Activated CD4-positive, alpha-beta memory T cell treated with anti-CD3 and anti-CD28 coated beads for 36 hours (primary cell): ENCODE measurements around the gene VPS8. TPM values are rescaled to one million over a fixed set of nuclear protein-coding genes. Genes with fewer than 3 reads are reported as not detected.
"Not testable (repeated sequence)": the region's sequence is repeated elsewhere in the genome, so short reads cannot be mapped to it uniquely, and the experiment has no call there.

Experiments
- CTCF ChIA-PET: fragments of 350-600 bp; sonication (Branson Sonifier 250); formaldehyde crosslinking; loops from one replicate; lab custom pipeline; 2021; ENCODE audit warnings: antibody characterized with exemption, inconsistent platforms; lab: Charles Lee
- POLR2A ChIA-PET: fragments of 350-600 bp; sonication (Branson Sonifier 250); formaldehyde crosslinking; loops from one replicate; lab custom pipeline; 2021; ENCODE audit warnings: antibody characterized with exemption; lab: Charles Lee
- DNase-seq: peaks from one replicate; pipeline ENCODE4 v3.0.0-alpha.2; 2020
- H3K27ac Mint-ChIP-seq: one replicate; pipeline ENCODE4 v1.8.0; 2021; ENCODE audit warnings: mixed read lengths
- H3K27me3 Mint-ChIP-seq: one replicate; pipeline ENCODE4 v1.8.0; 2021; ENCODE audit warnings: mixed read lengths
- H3K36me3 Mint-ChIP-seq: one replicate; pipeline ENCODE4 v1.8.0; 2021; ENCODE audit warnings: mixed read lengths
- H3K4me1 Mint-ChIP-seq: one replicate; pipeline ENCODE4 v1.8.0; 2021; ENCODE audit warnings: low read depth, mixed read lengths
- H3K4me3 Mint-ChIP-seq: one replicate; pipeline ENCODE4 v1.8.0; 2021; ENCODE audit warnings: mild to moderate bottlenecking, mixed read lengths
- H3K9me3 Mint-ChIP-seq: one replicate; pipeline ENCODE4 v1.8.0; 2021; ENCODE audit warnings: mixed read lengths
- intact Hi-C: fragments of 100-400 bp; cut with micrococcal nuclease; formaldehyde crosslinking; loops from one replicate; pipeline ENCODE4 v1.15.1; 2023
- total RNA-seq, 2 experiments: library from RNA; stranded (reverse); gene quantifications; one replicate each; pipeline ENCODE4 v1.2.3, GENCODE V29; 2021

The VPS8 gene
- total RNA-seq, 2 experiments from 2014 or later = 28.7 to 32.3 TPM

GRCh38 chr3:184981071-184981470, 169.1 kb downstream of the VPS8 start:
- intact Hi-C loops = no loop called here
- no peaks in the 10 kb centered on the region for H3K27me3 Mint-ChIP-seq
- CTCF ChIA-PET = no interaction called here
- H3K27ac Mint-ChIP-seq = no peak overlapping the region
- no peaks in the 10 kb centered on the region for H3K4me1 Mint-ChIP-seq
- POLR2A ChIA-PET = no interaction called here
- no peak for DNase-seq
- no peak overlapping the region for H3K4me3 Mint-ChIP-seq
- peaks cover 32% of the 10 kb centered on the region for H3K36me3 Mint-ChIP-seq
- no peaks in the 10 kb centered on the region for H3K9me3 Mint-ChIP-seq

DNA sequence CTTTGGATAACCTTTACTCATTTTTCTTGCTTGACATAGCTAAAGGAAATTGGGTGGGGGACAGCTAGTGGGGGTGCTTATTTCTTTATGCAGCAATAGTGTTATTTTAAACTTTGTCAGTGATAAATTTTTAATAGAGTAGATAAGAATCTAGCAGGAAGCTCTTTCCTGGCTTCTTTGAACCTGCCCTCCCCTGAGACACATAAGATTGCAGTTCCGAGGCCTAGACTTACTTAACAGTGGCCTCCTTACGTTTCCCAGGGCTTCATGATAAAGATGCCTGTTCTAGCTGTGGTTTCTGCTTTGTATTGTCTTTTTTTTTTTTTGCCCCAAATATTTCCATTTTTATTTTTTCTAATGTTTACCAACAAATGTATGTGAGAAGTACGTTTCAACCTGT, 170.1 kb downstream of the VPS8 start:
- peaks cover 30% of the 10 kb centered on the region for H3K36me3 Mint-ChIP-seq
- no peaks in the 10 kb centered on the region for H3K4me1 Mint-ChIP-seq
- POLR2A ChIA-PET = no interaction called here
- no peaks in the 10 kb centered on the region for H3K9me3 Mint-ChIP-seq
- no peak overlapping the region for H3K27ac Mint-ChIP-seq
- H3K4me3 Mint-ChIP-seq = no peak overlapping the region
- no peaks in the 10 kb centered on the region for H3K27me3 Mint-ChIP-seq
- no peak for DNase-seq
- intact Hi-C loops = no loop called here
- CTCF ChIA-PET = no interaction called here

GRCh38 chr3:184985586-184985985, 173.6 kb downstream of the VPS8 start:
- DNase-seq = no peak
- Mint-ChIP-seq H3K4me3 (no peak overlapping the region), H3K9me3 (no peaks in the 10 kb centered on the region), H3K4me1 (no peaks in the 10 kb centered on the region), H3K27me3 (no peaks in the 10 kb centered on the region), H3K36me3 (peaks cover 37% of the 10 kb centered on the region), H3K27ac (no peak overlapping the region)
- ChIA-PET CTCF (no interaction called here), POLR2A (no interaction called here)
- intact Hi-C loops = no loop called here

DNA sequence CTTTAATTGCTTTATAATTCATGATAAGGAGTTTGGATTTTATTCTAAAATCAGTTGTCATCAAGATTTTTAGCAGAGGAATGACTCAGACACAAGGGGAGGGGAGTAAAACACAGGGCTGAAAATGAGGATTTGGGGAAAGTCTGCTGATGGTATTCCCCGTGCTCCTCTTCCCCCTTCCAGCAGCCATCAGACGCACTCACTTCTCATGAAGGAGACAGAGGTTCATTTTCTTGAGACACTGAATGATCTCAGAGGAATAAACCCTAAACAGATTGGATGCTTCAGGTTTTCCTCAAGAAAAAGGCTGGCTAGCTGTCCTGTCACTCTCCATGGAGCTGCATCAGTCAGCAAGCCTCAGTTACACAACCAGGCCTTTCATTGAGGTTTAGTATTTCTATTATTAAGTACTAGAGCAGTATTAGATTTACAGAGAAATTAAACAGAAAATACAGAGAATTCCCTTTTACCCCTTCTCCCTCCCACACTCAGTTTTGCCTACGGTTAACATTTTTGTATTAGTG, 174.5 kb downstream of the VPS8 start:
- ChIA-PET CTCF (no interaction called here), POLR2A (no interaction called here)
- Mint-ChIP-seq H3K27ac (no peak overlapping the region), H3K27me3 (no peaks in the 10 kb centered on the region), H3K9me3 (no peaks in the 10 kb centered on the region), H3K4me3 (no peak overlapping the region), H3K4me1 (no peaks in the 10 kb centered on the region), H3K36me3 (peaks cover 35% of the 10 kb centered on the region)
- no peak for DNase-seq
- intact Hi-C loops = no loop called here

- ChIA-PET CTCF (no interaction called here), POLR2A (no interaction called here)
- H3K36me3 Mint-ChIP-seq = peaks cover 19% of the 10 kb centered on the region
- no peak overlapping the region for H3K4me3 Mint-ChIP-seq
- intact Hi-C loops = no loop called here
- H3K4me1 Mint-ChIP-seq = no peaks in the 10 kb centered on the region
- DNase-seq = no peak
- H3K27me3 Mint-ChIP-seq = no peaks in the 10 kb centered on the region
- no peak overlapping the region for H3K27ac Mint-ChIP-seq
- no peaks in the 10 kb centered on the region for H3K9me3 Mint-ChIP-seq
Observed at GRCh38 chr3:184993394-184993793, 181.4 kb downstream of the VPS8 start.

GRCh38 chr3:185003876-185004275, 191.9 kb downstream of the VPS8 start:
- DNase-seq, H3K27ac Mint-ChIP-seq, H3K4me1 Mint-ChIP-seq, H3K4me3 Mint-ChIP-seq, H3K27me3 Mint-ChIP-seq, POLR2A ChIA-PET, CTCF ChIA-PET, intact Hi-C loops: not testable (repeated sequence)
- H3K9me3 Mint-ChIP-seq = peaks cover 20% of the 10 kb centered on the region
- peaks cover 72% of the 10 kb centered on the region for H3K36me3 Mint-ChIP-seq

GRCh38 chr3:185009650-185010049, 197.7 kb downstream of the VPS8 start:
- H3K4me3 Mint-ChIP-seq = no peak overlapping the region
- H3K9me3 Mint-ChIP-seq = peaks cover 36% of the 10 kb centered on the region
- no peak for DNase-seq
- H3K27me3 Mint-ChIP-seq = no peaks in the 10 kb centered on the region
- ChIA-PET CTCF (no interaction called here), POLR2A (no interaction called here)
- no peak overlapping the region for H3K27ac Mint-ChIP-seq
- peaks cover 72% of the 10 kb centered on the region for H3K36me3 Mint-ChIP-seq
- intact Hi-C loops = no loop called here
- H3K4me1 Mint-ChIP-seq = no peaks in the 10 kb centered on the region

GRCh38 chr3:185017584-185017983, 205.6 kb downstream of the VPS8 start:
- H3K4me3 Mint-ChIP-seq, H3K27me3 Mint-ChIP-seq, intact Hi-C loops, POLR2A ChIA-PET, DNase-seq, H3K4me1 Mint-ChIP-seq, H3K27ac Mint-ChIP-seq, CTCF ChIA-PET: not testable (repeated sequence)
- peaks cover 25% of the 10 kb centered on the region for H3K9me3 Mint-ChIP-seq
- H3K36me3 Mint-ChIP-seq = peaks cover 60% of the 10 kb centered on the region

- H3K4me3 Mint-ChIP-seq, intact Hi-C loops, H3K27me3 Mint-ChIP-seq, H3K4me1 Mint-ChIP-seq, CTCF ChIA-PET, DNase-seq, POLR2A ChIA-PET, H3K27ac Mint-ChIP-seq: not testable (repeated sequence)
- Mint-ChIP-seq H3K9me3 (peaks cover 25% of the 10 kb centered on the region), H3K36me3 (peaks cover 60% of the 10 kb centered on the region)
Observed at GRCh38 chr3:185017996-185018395, 206.0 kb downstream of the VPS8 start.

DNA sequence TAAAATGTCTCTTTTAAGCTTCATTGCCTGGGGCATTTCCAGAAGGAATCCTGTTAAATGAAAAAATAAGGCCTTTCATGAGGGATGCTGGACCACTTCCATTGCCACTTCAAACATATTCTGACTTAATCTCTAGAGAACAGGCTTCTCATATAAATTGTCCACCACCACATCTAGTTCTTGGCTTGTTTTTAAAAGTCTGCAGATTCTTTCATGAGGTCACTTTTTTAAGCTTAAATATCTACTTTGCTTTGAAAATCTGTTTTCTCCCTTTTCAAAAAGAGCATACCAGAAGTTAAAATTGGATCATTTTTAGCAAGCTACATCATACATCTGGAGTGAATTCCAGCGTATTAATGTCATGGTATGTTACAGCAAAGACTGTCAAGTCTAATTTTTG, 209.3 kb downstream of the VPS8 start:
- Mint-ChIP-seq H3K9me3 (peaks cover 25% of the 10 kb centered on the region), H3K4me3 (no peak overlapping the region), H3K27ac (no peak overlapping the region), H3K36me3 (peaks cover 50% of the 10 kb centered on the region), H3K4me1 (no peaks in the 10 kb centered on the region), H3K27me3 (no peaks in the 10 kb centered on the region)
- intact Hi-C loops = no loop called here
- CTCF ChIA-PET = no interaction called here
- DNase-seq = no peak
- POLR2A ChIA-PET = no interaction called here

DNA sequence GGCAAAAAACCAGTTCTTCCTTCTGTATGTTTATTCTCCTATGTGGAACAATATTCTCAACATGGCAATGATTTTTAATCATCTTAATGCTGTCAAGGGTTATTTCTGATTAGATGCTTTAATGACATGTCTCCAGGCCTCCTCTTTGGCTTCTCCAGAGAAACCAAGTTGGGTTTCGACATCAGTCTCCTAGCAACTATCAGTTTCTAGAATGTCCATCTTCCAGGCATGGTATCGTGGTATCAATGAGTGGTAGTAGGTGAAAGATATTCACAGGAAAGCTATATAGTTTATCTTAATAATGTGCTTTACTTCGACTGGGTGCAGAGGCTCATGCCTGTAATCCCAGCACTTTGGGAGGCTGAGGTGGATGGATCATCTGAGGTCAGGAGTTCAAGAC, 212.4 kb downstream of the VPS8 start:
- Mint-ChIP-seq H3K4me1 (no peaks in the 10 kb centered on the region), H3K36me3 (peaks cover 34% of the 10 kb centered on the region), H3K4me3 (no peak overlapping the region), H3K9me3 (peaks cover 1% of the 10 kb centered on the region), H3K27ac (no peak overlapping the region), H3K27me3 (no peaks in the 10 kb centered on the region)
- DNase-seq = no peak
- CTCF ChIA-PET = interaction anchor here (1.5 kb wide), 1 partner anchor 154 kb away, joined by 3 read pairs; no protein-coding TSS in a partner anchor
- intact Hi-C loops = no loop called here
- POLR2A ChIA-PET = no interaction called here

GRCh38 chr3:185024966-185025365, 213.0 kb downstream of the VPS8 start:
- H3K27ac Mint-ChIP-seq = no peak overlapping the region
- intact Hi-C loops = no loop called here
- ChIA-PET POLR2A (no interaction called here), CTCF (interaction anchor here (1.5 kb wide), 1 partner anchor 154 kb away, joined by 3 read pairs; no protein-coding TSS in a partner anchor)
- H3K9me3 Mint-ChIP-seq = no peaks in the 10 kb centered on the region
- H3K27me3 Mint-ChIP-seq = no peaks in the 10 kb centered on the region
- DNase-seq = no peak
- peaks cover 33% of the 10 kb centered on the region for H3K36me3 Mint-ChIP-seq
- no peaks in the 10 kb centered on the region for H3K4me1 Mint-ChIP-seq
- H3K4me3 Mint-ChIP-seq = no peak overlapping the region

DNA sequence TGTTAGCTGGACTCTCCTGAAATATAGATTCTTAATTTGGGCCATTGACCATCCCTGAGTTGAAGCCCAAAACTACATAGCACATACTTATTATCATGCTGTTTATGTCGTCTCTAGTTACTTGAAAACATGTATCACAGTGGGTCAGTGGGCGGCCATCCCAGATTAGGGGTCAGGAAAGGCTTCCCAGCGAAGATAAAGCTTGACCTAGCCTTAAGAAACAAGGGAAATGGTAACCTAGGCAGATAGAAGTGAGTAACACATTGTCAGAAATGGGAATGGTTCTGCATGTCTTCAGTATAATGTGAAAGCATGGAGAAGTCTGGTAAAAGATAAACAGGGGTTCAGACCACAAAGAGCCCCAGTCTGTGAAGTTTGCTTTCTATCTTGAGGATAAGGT, 216.2 kb downstream of the VPS8 start:
- H3K4me3 Mint-ChIP-seq = no peak overlapping the region
- peaks cover 55% of the 10 kb centered on the region for H3K36me3 Mint-ChIP-seq
- H3K27me3 Mint-ChIP-seq = no peaks in the 10 kb centered on the region
- intact Hi-C loops = no loop called here
- ChIA-PET POLR2A (no interaction called here), CTCF (interaction anchor here (0.6 kb wide), 1 partner anchor 86 kb away, joined by 4 read pairs; no protein-coding TSS in a partner anchor)
- H3K27ac Mint-ChIP-seq = no peak overlapping the region
- peaks cover 3% of the 10 kb centered on the region for H3K9me3 Mint-ChIP-seq
- no peaks in the 10 kb centered on the region for H3K4me1 Mint-ChIP-seq
- no peak for DNase-seq
